DMS79 treated with DMSO at 0.1 percent for 48 hours (cell line): Measurements from ENCODE around the gene RBSN.

ENCODE experiments used
- DNase-seq: peaks from one replicate; lab custom pipeline; 2025; lab: John Stamatoyannopoulos, UW

The RBSN gene

GRCh38 chr3:15060029-15060428 is 38.9 kb downstream of the RBSN start:
- no peak for DNase-seq

GRCh38 chr3:15056676-15057404 is 42.1 kb downstream of the RBSN start:
- DNase-seq, result no peak

- DNase-seq, result no peak
Measured at GRCh38 chr3:15055019-15055557, 43.9 kb downstream of the RBSN start.

- no peak for DNase-seq
Measured at GRCh38 chr3:15053541-15053940, 45.4 kb downstream of the RBSN start.

GRCh38 chr3:15052335-15053242 is 46.4 kb downstream of the RBSN start:
- DNase-seq, result no peak

GRCh38 chr3:15051531-15051930 is 47.4 kb downstream of the RBSN start:
- no peak for DNase-seq

- DNase-seq, result no peak
Measured at GRCh38 chr3:15050405-15051092, 48.4 kb downstream of the RBSN start.

- no peak for DNase-seq
Measured at GRCh38 chr3:15049584-15049983, 49.4 kb downstream of the RBSN start.

- no peak for DNase-seq
Measured at GRCh38 chr3:15045667-15046066, 53.3 kb downstream of the RBSN start.

GRCh38 chr3:15044326-15044725 is 54.6 kb downstream of the RBSN start:
- DNase-seq, result no peak

GRCh38 chr3:15043408-15044171 is 55.4 kb downstream of the RBSN start:
- DNase-seq, result no peak

- DNase-seq, result no peak
Measured at GRCh38 chr3:15042936-15043335, 56.0 kb downstream of the RBSN start.

GRCh38 chr3:15041950-15042349 is 57.0 kb downstream of the RBSN start:
- DNase-seq, result no peak

- no peak for DNase-seq
Measured at GRCh38 chr3:15040844-15041243, 58.1 kb downstream of the RBSN start.

- no peak for DNase-seq
Measured at GRCh38 chr3:15038306-15038705, 60.6 kb downstream of the RBSN start.

GRCh38 chr3:15033103-15033502 is 65.8 kb downstream of the RBSN start:
- DNase-seq, result no peak

GRCh38 chr3:15032650-15033049 is 66.3 kb downstream of the RBSN start:
- DNase-seq, result no peak

GRCh38 chr3:15029625-15030024 is 69.3 kb downstream of the RBSN start:
- DNase-seq, result no peak

GRCh38 chr3:15023719-15024118 is 75.2 kb downstream of the RBSN start:
- no peak for DNase-seq

- no peak for DNase-seq
Measured at GRCh38 chr3:15023249-15023648, 75.7 kb downstream of the RBSN start.
